ENCODE results near the gene TGM5.

Gene TGM5

GRCh38 chr15:43238671-43239131 is 28.0 kb downstream of the TGM5 start:
- H3K4me3 ChIP-seq (ENCODE audit: low read length), result no peak overlapping the region
- DNase-seq (ENCODE audit: low read depth), result no peak
- no peak for TF ChIP-seq CTCF (conservative IDR thresholded peaks at IDR 0.05; ENCODE audit: low read depth, low read length)

GRCh38 chr15:43237842-43238470 is 28.8 kb downstream of the TGM5 start:
- no peak for DNase-seq (ENCODE audit: low read depth)
- TF ChIP-seq CTCF (conservative IDR thresholded peaks at IDR 0.05; ENCODE audit: low read depth, low read length), result no peak
- H3K4me3 ChIP-seq (ENCODE audit: low read length), result no peak overlapping the region

- no peak for DNase-seq (ENCODE audit: low read depth)
- H3K4me3 ChIP-seq (ENCODE audit: low read length), result no peak overlapping the region
- TF ChIP-seq CTCF (conservative IDR thresholded peaks at IDR 0.05; ENCODE audit: low read depth, low read length), result no peak
Measured at GRCh38 chr15:43235536-43235935, 31.2 kb downstream of the TGM5 start.

- DNase-seq (ENCODE audit: low read depth), result no peak
- no peak overlapping the region for H3K4me3 ChIP-seq (ENCODE audit: low read length)
- TF ChIP-seq CTCF (conservative IDR thresholded peaks at IDR 0.05; ENCODE audit: low read depth, low read length), result no peak
Measured at GRCh38 chr15:43232289-43232874, 34.3 kb downstream of the TGM5 start.

- DNase-seq (ENCODE audit: low read depth), result no peak
- TF ChIP-seq CTCF (conservative IDR thresholded peaks at IDR 0.05; ENCODE audit: low read depth, low read length), result no peak
- H3K4me3 ChIP-seq (ENCODE audit: low read length), result no peak overlapping the region
Measured at GRCh38 chr15:43230640-43231115, 36.0 kb downstream of the TGM5 start.

- H3K4me3 ChIP-seq (ENCODE audit: low read length), result no peak overlapping the region
- no peak for TF ChIP-seq CTCF (conservative IDR thresholded peaks at IDR 0.05; ENCODE audit: low read depth, low read length)
- DNase-seq (ENCODE audit: low read depth), result no peak
Measured at GRCh38 chr15:43229977-43230376, 36.8 kb downstream of the TGM5 start.

Data from retinal pigment epithelial cell (primary cell).